HuH-7.5 (cell line): ENCODE results near the gene BRIP1.
"Not testable (repeated sequence)": the region's sequence is repeated elsewhere in the genome, so short reads cannot be mapped to it uniquely, and the experiment has no call there.

Source experiments
- DNase-seq: peaks from one replicate; pipeline ENCODE4 v3.0.0; 2011; ENCODE audit warnings: low spot score

Gene BRIP1

GRCh38 chr17:61799812-61800484, 63.4 kb downstream of the BRIP1 start:
- no peak for DNase-seq

DNA sequence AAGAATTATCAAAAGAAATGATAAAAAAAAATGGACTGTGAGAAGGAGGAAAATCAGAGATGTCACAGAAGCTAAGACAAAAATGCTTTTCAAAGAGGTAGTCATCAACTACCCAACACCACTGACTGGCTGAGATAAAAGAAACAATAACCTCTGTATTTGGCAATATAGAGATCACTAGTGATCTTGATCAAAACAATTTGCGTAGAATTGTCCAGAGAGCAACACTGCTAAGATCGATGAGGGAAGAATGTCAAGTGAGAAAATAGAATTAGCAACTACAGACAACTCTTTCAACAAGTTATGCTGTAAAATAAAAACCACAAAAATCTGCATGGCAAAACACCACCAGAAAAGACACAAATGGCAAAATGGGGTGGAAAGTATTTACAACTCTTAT, 66.0 kb downstream of the BRIP1 start:
- no peak for DNase-seq

DNA sequence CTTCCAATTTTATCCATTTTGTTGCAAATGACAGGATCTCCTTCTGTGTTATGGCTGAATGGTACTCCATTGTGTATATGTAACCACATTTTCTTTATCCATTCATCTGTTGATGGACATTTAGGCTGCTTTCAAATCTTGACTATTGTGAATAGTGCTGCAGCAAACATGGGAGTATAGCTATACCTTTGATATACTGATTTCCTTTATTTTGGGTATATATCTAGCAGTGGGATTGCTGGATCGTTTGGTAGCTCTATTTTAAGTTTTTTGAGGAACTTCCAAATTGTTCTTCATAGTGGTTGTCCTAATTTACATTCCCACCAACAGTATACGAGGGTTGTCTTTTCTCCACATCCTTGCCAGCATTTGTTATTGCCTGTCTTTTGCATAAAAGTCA, 67.8 kb downstream of the BRIP1 start:
- no peak for DNase-seq

- DNase-seq = no peak
Observed at GRCh38 chr17:61794792-61795191, 68.5 kb downstream of the BRIP1 start.

DNA sequence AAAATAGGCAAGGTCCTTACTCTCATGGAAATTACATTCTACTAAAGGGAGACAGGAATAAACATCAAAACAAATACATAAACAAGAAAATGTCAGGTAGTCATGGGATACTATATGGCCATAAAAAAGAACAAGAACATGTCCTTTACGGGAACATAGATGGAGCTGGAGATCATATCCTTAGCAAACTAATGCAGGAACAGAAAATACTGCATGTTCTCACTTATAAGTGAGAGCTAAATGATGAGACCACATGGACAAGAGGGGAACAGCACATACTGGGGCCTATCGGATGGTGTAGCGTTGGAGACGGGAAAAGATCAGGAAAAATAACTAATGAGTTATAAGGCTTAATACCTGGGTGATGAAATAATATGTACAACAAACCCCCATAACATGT, 69.1 kb downstream of the BRIP1 start:
- DNase-seq = no peak

DNA sequence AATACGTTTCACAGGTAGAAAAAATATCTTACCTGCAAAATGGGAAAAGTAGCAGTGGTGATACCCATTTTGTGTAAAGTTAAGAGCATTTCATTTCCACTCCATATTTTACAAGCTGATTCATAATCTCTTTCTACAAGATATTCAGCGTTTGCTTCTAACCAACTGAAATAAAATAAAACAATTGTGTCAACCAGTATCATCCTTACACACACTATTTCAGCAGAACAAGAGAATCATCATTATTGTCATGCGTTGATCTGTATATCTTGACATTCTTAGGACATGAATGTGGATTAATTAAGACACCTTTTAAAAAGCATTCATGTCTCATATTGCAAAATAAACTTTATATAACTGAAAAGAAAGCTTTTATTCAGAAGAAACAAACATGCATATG, 69.8 kb downstream of the BRIP1 start:
- no peak for DNase-seq

GRCh38 chr17:61789872-61790271, 73.5 kb downstream of the BRIP1 start:
- DNase-seq = no peak

DNA sequence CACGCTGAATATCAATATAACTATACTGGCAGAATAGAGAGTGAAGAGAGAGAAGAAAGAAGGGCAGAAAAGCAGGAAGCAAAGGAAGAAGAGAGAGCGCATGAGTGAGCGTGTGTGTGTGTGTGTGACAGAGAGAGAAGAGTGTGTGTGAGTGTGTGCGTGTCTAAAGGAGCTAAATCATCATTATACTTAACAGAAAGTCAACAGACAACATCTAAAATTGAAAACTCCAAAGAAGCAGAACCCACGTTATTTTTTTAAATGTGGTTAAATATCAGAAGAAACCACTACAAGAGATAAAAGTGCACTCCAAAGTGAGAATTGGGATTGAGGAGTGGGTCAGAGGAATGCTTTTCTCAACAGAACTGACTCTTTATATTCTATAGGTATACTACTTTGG, 77.2 kb downstream of the BRIP1 start:
- DNase-seq = no peak

DNA sequence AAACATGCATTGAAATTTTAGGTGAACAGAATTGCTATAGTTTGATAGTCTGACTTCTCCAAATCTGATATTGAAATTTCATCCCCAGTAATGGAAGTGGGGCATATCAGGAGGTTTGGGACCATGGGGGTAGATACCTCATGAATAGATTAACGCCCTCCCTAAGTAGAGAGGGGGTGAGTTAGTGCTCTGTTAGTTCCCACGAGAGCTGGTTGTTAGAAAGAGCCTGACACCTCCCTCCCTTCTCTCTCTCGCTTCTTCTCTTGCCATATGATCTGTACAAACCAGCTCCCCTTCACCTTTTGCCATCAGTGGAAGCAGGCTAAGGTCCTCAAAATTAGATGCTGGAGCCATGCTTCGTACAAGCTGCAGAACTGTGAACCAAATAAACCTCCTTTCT, 78.8 kb downstream of the BRIP1 start:
- no peak for DNase-seq

DNA sequence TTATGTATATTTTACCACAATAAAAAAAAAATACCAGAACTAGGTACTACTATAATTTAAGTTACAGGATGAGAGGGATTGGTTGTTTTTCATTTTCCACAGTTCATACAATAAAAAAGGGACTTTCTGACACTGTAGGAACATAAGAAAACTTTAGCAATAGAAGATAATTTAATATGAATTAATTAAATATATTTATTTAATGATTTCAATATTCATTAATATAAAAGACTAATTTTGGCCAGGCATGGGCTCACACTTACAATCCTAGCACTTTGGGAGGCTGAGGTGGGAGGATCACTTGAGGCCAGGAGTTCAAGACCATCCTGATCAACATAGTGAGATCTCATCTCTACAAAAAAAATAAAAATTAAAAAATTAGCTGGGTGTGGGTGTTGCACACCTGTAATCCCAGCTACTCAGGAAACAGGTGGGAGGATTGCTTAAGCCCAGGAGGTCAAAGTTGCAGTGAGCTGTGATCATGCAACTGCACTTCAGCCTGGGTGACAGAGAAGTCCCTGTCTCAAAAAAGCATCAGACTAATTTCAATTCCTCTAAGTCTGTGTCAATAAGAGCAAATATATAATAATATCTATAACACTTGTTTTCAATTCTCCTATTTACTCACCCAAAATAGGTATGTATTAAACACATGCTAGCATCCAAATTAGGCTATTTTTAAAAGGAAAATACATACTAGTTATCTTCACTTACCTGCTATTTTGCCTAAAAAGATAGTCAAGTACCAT, 79.6 kb downstream of the BRIP1 start:
- DNase-seq = no peak

- no peak for DNase-seq
Observed at GRCh38 chr17:61783120-61783519, 80.2 kb downstream of the BRIP1 start.

DNA sequence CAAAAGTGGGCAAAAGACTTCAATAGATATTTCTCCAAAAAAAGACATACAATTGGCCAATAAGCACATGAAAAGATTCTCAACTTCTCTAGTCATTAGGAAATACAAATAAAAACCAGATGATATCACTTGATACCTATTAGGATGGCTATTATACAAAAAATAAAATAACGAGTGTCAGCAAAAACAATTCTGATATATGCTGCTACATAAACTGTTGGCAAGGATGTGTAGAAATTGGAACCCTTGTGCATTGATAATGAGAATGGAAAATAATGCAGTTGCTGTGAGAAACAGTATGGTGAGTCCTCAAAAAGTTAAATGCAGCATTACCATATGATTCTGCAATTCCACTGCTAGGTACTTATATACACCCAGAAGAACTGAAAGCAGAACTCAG, 80.6 kb downstream of the BRIP1 start:
- DNase-seq = no peak

DNA sequence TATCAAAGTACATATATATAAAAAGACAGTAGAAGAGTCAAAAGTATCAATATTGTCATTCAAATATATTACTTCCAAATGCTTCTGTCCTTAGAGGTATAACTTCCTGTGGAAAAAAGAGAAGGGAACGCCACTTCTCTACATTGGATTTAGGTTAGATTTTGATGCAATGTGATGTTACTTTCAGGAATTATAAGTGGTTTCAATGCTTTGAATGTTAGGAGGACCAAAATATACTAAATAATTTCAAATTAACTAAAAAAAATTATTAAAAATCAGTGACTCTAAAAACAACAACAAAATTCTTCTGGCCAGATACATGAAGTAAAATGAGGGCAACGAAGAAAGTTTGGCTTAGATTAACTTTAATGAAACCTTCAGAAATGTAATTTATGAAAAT, 88.0 kb downstream of the BRIP1 start:
- no peak for DNase-seq

DNA sequence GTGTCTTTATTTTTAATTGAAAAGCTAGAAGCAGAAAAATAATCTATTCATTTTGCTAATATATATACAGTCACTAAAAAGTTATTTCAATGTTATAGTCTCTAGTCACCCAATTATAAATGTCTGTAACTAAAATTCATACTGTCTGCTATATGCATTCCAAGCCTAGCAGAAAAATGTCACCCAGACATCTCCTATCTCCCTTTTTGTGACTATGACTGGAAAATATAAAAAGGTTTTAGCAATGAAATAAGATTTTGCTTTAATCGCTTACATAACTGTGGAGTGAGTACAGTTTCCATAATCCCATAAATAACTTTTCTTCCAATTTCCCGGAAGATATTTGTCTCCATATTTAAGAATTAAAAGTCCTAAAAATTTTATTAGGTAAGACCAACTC, 88.6 kb downstream of the BRIP1 start:
- no peak for DNase-seq

DNA sequence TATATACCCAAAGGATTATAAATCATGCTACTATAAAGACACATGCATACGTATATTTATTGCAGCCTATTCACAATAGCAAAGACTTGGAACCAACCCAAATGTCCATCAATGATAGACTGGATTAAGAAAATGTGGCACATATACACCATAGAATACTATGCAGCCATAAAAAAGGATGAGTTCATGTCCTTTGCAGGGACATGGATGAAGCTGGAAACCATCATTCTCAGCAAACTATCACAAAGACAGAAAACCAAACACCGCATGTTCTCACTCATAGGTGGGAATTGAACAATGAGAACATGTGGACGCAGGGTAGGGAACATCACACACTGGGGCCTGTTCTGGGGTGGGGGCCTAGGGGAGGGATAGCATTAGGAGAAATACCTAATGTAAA, 89.2 kb downstream of the BRIP1 start:
- DNase-seq = not testable (repeated sequence)

GRCh38 chr17:61770752-61771533, 92.4 kb downstream of the BRIP1 start:
- DNase-seq = no peak

DNA sequence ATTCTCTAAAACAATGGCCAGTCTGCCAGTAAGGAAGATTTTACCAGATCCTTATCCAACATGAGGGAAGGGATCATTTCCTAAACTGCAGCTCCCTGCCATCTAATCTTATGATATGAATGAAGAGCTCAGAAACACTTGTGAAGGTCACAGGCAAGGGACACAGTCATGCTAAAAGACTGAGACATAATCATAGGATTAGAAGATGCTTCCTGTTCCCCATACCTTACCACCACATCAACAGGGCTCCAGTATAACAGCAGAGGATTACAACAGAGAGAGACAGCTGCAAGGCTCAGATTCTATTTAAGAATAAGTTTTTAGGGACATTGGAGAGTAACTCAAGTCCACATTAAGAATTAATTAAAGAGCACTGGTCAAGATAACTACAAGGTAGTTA, 93.3 kb downstream of the BRIP1 start:
- no peak for DNase-seq

DNA sequence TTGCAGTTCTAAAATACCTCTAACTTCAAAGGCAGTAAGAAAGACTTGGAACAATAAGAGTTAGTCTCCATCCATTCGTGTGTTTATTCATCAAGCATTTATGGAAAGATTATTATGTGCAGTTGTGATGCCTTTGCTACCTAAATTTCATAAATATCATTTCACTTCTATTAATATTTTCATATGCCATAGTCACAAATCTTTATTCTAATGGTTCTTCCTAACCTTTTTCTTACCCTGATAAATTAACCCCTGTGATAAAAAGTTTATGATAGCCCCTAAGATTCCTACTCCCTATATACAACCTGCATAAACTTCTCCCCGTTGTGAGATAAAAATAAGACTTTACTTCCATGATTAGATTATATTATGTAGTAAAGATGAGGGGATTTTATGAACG, 94.9 kb downstream of the BRIP1 start:
- no peak for DNase-seq

GRCh38 chr17:61766520-61766919, 96.8 kb downstream of the BRIP1 start:
- DNase-seq = no peak

DNA sequence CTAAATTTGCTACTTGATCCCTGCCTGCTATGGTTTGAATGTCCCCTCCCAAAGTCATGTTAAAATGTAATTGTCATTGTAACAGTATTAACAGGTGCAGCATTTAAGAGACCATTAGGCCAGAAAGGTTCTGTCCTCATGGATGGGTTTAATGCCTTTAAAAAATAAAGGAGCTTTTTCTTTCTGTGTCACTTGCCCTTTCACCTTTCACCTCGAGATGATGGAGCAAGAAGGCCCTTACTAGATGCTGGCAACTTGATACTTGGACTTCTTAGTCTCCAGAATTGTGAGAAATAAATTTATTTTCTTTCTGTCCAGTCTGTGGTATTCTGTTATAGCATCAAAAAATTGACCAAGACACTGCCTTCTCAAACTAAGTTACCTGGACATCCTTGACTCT, 98.5 kb downstream of the BRIP1 start:
- no peak for DNase-seq

DNA sequence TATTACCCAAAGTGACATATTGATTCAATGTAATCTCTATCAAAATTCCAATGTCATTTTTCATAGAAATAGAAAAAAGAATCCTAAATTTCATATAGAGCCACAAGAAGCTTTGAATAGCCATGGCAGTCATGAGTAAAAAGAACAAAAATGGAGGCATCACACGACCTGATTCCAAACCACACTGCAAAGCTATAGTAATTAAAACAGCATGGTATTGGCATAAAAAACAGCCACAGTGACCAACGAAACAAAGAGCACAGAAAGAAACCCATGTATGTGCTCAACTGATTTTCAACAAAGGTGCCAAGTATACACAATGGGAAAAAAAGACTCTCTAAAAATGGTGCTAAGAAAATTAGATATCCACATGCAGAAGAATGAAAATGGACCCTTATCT, 101.5 kb downstream of the BRIP1 start:
- no peak for DNase-seq

DNA sequence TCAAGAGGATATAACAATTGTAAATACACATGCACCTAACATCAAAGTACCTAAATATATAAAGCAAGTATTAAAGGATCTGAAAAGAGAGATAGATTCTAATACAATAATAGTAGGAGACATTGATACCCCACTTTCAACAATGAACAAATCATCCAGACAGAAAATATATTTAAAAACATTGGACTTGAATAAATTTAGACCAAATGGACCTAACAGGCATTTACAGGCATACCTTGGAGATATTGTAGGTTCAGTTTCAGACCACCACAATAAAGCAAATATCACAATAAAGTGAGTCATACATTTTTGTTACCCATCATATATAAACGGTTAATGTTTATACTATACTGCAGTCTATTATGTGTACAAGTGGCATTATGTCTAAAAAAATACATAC, 104.0 kb downstream of the BRIP1 start:
- DNase-seq = no peak

DNA sequence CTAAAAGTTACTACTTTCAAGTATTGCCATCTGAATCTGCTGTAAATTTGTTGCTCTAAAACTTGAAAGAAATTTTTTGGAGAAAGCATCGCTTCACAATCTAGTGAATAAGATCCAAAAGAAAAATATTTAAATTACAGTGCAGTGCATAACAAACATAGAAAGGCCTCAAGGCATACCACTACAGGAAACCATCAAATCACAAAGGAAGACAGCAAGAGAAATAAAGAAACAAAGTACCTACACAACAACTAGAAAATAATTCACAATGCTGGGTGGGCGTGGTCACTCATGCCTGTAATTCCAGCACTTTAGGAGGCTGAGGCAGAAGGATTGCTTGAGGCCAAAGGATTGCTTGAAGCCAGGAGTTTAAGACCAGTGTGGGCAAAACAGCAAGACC, 104.9 kb downstream of the BRIP1 start:
- no peak for DNase-seq
